Omental fat pad (tissue), 4 donors: ENCODE data around the gene CPA2. TPM values are rescaled to one million over a fixed set of nuclear protein-coding genes. Genes with fewer than 3 reads are reported as not detected.

Experiments
- ATAC-seq: fragments of 150-250 bp; one replicate; pipeline ENCODE4 v1.9.1; 2016; ENCODE audit warnings: mild to moderate bottlenecking, moderate library complexity; ENCODE audit not compliant: low FRiP score
- DNase-seq: peaks from one replicate; pipeline ENCODE4 v3.0.0-alpha.2; 2019; ENCODE audit warnings: low spot score
- total RNA-seq, 4 donors: library from RNA; depleted of rRNA; stranded (reverse); fragments of >200 nt; gene quantifications; one replicate each; pipeline ENCODE4 v1.1.0, GENCODE V29; 2016
- TF ChIP-seq, protein P1 (sequence below), 3 donors: fragments of 450-650 bp; IDR thresholded peaks; one replicate each; pipeline ENCODE4 v1.5.1; 2016 to 2017; ENCODE audit warnings: antibody characterized with exemption in 3 of 3, mild to moderate bottlenecking in 3 of 3, moderate library complexity in 2 of 3

CPA2 gene
- total RNA-seq, 4 donors from 2014 or later = 0.88 TPM; not detected in 3

GRCh38 chr7:130294314-130294713 is 27.7 kb downstream of the CPA2 start:
- DNase-seq (no peak), ATAC-seq (peak; percentile 5)
- TF ChIP-seq, protein P1, sequence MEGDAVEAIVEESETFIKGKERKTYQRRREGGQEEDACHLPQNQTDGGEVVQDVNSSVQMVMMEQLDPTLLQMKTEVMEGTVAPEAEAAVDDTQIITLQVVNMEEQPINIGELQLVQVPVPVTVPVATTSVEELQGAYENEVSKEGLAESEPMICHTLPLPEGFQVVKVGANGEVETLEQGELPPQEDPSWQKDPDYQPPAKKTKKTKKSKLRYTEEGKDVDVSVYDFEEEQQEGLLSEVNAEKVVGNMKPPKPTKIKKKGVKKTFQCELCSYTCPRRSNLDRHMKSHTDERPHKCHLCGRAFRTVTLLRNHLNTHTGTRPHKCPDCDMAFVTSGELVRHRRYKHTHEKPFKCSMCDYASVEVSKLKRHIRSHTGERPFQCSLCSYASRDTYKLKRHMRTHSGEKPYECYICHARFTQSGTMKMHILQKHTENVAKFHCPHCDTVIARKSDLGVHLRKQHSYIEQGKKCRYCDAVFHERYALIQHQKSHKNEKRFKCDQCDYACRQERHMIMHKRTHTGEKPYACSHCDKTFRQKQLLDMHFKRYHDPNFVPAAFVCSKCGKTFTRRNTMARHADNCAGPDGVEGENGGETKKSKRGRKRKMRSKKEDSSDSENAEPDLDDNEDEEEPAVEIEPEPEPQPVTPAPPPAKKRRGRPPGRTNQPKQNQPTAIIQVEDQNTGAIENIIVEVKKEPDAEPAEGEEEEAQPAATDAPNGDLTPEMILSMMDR (IDR thresholded peaks at IDR 0.05) = no peak

GRCh38 chr7:130296221-130296951 is 29.7 kb downstream of the CPA2 start:
- ATAC-seq (no peak), DNase-seq (no peak)
- TF ChIP-seq, protein P1 (IDR thresholded peaks at IDR 0.05) = no peak

GRCh38 chr7:130297628-130298543 is 31.2 kb downstream of the CPA2 start:
- TF ChIP-seq, protein P1 (IDR thresholded peaks at IDR 0.05) = no peak
- ATAC-seq (no peak), DNase-seq (no peak)

DNA sequence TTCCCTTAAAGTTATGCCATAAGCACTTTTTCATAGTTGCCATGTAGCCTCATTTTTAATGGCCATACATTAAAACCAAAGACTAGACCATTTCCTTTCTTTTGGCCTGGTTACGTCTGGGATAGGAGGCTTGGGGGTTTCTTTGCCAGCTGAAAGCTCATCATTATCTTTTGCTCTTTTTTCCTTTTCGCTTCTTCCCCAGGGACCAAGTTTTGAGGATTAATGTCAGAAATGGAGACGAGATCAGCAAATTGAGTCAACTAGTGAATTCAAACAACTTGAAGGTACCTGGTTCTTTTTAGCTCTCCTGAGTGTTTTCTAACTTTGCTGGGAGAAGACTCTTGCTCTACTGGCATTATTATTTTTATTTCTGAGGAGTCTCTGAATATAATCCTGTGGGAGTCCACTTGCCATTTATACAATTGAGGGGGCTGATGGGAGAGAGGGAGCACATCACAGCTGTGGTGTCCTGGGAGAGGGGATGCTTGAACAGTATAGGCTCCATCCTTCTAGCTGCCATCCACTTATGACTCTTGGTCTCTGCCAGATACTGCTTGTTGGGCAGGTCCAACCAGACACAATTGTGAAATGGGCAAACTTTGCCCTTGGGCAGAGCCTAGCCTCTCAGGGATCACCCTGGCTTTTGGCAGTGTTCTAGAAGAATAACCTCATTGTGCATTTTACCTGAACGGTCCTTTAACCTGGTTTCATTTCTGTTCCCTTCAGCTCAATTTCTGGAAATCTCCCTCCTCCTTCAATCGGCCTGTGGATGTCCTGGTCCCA is 32.1 kb downstream of the CPA2 start:
- TF ChIP-seq, protein P1 (IDR thresholded peaks at IDR 0.05) = no peak
- ATAC-seq (no peak), DNase-seq (no peak)

DNA sequence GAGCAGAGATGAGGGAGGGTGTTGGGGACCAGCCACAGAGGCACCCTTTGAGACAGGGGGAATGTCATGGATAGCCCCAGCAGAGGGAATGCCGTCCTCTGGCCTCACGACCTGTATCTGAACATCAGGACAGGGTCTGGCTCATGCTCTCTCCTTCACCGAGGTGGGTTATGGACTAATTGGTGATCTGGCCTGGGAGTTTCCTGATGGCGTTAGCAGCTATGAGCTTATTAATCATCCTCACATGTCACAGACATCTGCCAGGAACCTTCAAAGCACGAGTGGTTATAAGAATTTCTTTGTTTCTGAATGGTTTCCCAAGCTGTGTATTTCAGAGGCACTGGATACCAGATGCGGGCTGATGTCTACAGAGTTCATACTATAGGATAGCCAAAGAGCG is 33.2 kb downstream of the CPA2 start:
- DNase-seq (no peak), ATAC-seq (no peak)
- TF ChIP-seq, protein P1 (IDR thresholded peaks at IDR 0.05) = no peak

DNA sequence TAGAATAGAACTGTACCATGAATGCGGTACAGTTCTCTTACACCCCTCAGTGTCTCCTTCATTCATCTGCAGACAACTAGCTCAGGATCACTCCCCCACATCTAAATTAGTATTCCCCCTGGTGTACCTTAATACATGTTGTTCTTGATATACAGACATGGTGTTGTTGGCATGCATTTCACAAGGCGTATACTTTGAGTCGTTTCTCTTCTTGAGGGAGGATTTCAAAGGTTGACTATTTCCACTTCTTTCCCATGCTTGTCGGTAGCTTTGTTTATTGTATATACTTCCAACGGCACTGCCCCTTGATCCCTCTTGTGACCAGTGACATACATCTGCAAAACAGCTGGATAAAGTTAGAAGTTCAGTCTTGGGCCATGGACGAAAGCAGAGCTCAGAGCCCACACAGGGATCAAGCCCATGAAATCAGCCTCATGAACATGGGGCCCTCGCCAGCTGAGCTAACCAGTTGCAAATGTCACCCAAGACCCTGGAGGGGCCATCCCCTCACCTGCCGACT is 34.9 kb downstream of the CPA2 start:
- TF ChIP-seq, protein P1 (IDR thresholded peaks at IDR 0.05) = no peak
- DNase-seq (no peak), ATAC-seq (no peak)
